GM19035 (cell line): ENCODE data around the gene KAT2B.
A peak's percentile ranks its signal among the peaks of the same experiment; 100 is the strongest.

Source experiments
- ATAC-seq: cut with Tn5 transposase; IDR thresholded peaks from one replicate; pipeline ENCODE4 v1.9.1; 2021; ENCODE audit not compliant: unreplicated experiment

The KAT2B gene

DNA sequence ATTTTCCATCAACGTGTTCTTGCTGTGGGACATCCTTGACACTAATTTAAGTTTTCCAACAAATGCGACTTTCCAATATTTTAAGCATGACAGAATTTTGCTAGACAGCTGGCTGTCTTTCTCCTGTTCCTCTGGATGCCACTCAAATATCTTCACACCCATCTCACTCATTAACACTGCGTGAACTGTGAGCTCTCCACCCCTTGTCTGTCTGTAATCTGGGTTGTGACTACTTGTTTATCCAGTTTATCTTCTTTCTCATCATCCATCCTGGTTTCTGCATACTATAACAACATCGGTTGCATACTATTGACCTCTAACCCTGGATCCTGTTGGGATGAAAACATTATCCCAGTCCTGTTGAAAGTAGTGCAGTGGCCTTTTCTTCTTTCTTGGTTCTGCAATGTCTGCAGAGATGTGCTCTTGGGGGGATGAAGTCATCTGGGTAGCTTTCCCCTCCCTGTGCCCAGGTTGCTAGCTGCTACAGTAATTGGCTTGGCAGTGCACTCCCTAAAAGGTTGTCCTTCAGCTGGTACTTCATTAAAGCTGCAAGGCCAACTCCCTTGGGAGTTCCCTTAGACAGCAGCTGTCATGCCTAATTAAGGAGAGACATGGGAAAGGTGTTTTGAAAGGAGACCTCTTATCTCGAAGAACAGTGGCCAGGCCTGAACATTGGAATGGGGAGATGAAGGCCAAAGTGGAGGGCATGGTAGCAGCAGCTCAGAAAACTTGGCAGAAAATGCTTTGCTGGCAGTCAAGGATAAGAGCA lies 24.7 kb downstream of the KAT2B start:
- no peak for ATAC-seq

DNA sequence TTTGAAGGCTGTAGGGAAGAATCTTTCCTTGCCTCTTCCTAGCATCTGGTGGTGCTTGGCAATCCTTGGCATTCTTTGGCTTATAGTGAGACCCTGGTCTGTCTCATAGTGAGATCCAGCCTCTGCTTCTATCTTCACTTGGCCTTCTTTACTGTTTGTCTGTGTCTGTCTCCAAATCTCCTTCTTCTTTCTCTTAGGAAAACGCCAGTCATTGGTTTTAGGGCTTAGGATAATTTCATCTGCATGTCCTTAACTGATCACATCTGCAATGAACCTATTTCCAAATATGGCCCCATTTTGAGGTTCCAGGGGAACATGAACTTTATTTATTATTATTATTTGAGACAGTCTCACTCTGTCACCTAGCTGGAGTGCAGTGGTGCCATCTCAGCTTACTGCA lies 25.8 kb downstream of the KAT2B start:
- ATAC-seq = no peak

DNA sequence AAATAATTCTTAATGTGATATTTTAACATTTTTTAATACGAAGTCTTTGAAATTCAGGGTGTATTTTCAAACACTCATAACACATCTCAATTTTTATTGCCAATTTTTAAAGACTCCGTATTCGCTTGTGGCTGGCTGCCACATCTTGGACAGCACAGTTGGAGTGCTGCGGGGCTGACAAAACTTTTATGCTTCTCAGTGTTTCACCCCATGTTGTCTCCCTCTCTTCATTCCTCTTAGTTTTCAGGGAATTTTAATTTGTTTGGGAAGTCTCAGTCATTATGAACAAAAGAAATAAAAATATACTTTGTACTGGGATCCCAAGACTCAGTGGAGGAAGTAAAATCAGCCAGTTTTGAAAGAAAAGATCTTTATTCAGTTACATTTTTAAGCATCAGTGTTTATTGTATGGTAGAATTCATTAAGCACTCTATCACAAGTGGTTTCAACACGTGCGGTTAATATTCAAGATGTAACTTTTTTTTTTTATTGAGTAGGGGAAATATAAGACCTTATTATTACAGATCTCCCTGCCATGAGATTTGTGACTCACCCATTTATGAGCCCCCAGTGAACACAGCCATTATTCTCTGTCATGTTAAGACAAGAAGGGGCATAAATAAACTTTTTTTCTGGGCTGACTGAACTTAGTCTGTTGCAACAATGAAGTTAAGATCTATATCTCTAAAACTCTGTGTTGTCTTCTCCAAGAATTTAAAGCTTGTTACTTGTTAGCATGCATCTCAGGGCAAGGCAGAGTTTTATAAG lies 26.8 kb downstream of the KAT2B start:
- ATAC-seq = no peak

DNA sequence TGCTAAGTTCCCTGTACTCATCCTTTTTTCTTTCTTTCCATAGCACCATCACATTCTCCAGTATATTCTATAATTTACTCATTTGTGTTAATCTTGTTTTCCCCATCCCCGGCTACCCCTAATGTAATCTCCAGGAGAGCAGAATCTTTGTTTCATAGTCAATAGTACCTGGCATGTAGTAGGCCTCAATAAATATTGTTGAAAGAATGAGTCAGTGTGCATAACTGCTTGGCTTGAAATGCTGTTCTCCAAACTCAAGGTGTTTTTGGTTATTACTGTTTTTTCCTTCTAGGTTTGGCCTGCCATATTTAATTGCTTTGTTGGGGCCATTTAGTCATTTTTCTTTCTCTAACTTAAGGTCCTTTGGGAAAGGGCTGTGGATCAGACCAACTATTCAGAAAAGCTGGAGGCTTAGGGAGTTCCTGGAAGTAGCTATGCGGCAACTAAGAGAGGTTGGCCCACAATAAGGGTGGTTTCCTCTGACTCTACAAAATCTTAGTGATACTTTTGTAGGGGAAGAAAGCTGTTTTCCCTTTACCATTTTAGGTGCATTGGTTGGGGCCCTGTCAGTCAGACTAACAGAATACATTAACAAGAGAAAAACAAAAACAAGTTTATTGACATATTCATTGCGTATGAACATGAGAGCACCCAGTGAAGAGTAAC lies 28.4 kb downstream of the KAT2B start:
- ATAC-seq = no peak

DNA sequence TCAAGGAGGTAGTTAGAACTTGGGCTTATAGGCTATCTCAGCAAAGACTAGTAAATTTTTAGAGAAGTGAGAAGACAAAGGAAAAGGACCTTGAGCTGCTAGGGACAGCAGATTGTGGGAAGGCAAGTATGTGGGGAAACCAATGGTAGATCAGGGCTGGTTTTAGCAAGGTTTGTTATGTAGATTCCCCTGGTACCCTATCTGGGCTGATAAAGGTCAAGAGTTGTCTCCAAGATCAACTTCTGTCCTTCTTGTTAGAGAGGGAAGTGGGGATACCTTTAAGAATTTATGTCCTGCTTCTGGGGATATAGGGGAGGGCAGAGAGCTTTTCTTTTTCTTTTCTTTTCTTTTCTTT lies 28.9 kb downstream of the KAT2B start:
- ATAC-seq = no peak

DNA sequence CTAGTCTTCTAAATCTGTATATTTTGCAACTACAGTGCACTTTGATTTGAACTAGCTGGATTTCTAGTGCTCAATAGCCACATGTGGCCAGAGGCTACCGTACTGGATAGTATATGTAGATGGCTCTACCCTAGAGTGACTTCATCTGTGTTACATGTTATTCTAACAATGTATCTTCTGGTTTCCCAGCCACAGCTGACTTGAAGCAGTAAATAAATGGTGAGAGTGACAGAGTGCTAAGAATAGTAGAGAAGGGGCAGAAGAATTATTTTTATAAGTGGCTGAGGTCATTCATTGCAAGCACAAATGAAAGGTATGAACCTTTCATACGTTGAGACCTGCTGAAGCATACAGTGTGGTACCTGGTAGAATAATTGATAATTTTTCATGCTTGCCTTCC lies 30.9 kb downstream of the KAT2B start:
- no peak for ATAC-seq

DNA sequence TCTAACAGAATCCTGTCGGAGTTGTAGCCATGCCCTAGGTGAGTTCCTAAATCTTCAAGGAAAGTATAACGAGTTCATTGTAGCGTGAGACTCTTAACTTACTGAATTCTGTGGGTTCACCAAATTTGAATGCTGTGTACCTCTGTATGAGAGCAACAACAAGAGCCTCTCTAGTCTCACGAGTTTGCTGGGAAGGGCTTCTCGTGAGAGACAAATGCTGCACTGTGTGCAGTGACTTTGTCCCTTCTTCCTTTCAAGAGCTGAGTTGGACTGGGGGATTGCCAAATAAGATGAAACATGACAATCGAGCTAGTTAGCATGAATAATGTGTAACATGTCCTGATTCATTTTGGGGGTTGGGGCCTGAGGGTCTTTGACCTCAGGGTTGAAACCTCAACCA lies 32.2 kb downstream of the KAT2B start:
- ATAC-seq = no peak

DNA sequence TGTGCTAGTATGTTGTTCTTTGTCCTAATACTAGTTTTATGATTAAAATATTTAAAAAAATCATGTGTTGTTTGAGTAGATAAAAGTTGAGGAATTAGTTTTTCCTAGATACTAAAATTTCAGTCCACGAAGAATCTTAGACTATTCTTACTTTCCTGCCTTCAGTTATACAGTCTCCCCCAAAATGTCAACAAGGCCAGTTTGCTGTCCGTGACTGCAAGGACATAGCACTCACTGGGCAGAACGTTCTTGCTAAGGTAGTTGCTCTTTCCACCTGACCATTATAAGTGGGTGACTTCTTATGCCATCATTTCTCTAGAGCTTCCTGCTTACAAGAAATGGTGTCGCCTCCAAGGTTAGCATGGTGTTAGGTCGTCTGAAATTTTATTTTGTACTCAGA lies 32.8 kb downstream of the KAT2B start:
- no peak for ATAC-seq

DNA sequence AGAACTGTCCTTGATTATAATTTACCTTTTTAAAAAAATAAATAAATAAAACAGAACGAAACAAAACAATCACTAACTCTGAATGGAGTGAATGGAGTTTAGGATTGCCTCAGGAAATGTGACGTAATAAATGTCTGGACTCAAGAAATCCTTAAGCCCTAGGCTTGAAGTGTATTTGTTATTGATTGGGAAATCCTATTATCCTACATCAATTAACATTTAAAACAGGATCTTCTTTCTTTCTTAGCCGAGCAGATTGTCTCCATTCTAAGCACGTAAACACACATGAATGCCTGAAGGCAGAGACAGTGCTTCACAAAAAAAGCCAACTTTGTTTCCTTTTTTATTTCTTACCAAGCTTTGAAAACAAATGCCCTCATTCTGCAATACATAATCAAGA lies 33.4 kb downstream of the KAT2B start:
- ATAC-seq = no peak

DNA sequence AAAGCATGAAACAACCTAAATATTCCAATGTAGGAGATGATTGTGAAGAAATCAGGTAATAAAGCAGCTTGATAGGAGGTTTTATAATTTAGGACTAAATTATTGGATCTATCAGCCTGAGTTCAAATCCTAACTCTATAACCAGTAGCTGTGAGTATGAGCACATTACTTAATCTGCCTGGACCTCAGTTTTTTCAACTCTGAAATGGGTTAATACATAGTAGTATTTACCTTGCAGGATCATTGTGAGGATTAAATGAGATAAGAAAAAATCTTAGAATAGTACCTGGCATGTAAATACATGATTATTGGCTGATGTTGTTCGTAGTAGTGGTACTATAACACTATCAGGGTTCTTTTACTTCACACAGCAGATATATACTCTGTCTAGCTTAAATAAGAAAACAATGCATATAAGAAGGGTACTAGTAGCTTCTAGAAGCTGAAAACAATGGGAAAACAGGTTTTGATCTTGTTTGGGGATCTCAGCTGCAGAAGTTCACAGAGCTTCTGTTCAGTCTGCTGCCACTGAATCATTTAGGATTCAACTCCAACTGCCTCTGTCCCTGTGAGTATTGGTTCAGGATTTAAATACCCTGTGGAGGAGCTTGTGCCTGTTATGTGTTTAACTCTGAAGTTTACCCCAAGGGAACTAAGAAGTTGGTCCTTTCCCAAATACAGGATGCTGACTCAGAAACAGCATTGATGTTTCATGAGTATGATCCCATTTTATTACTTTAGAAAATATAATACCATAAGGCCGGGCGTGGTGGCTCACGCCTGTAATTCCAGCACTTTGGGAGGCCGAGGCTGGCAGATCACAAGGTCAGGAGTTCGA lies 34.2 kb downstream of the KAT2B start:
- ATAC-seq = no peak

DNA sequence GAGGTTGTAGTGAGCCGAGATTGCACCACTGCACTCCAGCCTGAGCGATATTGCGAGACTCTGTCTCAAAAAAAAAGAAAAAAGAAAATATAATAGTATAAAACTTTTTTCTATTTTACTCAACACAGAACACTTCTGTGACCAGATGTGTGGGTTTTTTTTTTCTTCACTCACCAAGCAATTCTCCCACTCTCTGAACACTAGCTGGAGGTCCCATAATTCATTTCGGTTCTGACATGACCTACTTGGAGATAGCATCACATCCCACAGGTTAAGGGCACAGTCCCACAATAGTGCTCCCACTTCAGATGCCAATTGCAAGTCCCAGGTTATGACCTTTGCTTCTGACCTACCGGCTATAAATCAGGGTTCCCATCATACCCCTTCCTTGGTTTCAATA lies 35.0 kb downstream of the KAT2B start:
- ATAC-seq = no peak

DNA sequence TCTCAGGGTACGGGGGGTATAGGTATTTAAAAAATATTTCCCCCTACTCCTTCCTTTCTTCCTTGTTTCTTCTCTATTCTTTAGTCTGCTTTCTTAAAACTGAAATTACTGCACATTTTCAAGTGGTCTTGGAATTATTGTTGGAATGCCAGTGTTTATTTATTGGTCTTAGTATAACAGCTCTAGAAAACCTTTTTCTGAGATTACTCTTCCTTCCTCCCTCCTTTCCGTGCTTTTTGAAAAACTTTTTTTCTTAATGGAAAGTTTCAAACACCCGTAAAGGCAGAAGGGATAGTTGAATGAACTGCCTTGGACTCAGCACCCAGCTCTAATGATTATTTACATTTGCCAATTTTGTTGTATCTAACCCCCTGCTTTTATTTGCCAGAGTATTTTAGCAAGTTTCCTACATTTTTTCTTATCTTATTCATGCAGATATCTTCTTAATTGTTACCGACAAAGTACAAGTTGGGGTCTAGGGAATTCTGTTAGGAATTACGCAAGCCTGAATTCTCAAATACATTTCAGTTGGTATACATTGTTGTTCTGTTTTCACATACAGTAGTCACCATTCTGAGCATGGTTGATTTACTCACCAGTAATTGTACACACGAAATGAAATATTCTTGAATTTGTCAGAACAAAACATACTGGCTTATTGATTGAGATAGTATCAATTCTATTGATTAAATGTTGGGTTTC lies 36.2 kb downstream of the KAT2B start:
- ATAC-seq = no peak

DNA sequence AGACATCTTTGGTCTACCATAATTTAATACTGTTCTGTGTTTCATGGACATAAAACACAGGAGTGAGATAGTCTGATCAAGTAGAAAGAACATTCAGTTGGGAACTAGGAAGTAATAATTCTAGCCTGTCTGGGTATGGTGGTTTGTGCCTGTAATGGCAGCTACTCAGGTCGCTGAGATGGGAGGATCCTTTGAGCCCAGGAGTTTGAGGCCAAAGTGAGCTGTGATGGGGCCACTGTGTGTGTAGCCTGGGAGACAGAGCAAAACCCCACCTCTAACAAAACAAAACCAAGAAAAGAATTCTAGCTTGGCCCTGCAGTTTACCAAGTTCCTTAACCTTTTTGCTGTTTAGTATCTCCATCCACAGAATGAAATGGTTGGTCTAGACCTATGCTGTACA lies 36.8 kb downstream of the KAT2B start:
- ATAC-seq = no peak

DNA sequence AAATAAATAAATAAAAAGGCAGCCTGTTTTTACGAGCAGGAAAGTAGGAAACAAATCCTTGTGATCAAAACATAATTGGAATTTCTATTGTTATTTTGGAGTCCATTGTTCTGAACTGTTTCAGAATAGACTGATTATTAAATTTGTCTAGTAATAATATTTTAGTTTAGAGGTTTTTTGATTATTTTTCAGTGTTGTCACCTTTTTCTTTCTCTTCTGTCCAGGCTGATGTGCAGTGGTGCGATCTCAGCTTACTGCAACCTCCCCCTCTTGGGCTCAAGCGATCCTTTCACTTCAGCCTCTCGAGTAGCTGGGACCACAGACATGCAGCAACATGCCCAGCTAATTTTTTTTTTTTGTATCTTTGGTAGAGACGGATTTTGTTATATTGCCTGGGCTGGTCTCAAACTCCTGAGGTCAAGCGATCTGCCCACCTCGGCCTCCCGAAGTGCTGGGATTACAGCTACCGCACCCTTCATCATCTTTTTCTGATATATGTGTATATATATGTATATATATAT lies 38.0 kb downstream of the KAT2B start:
- ATAC-seq = no peak

DNA sequence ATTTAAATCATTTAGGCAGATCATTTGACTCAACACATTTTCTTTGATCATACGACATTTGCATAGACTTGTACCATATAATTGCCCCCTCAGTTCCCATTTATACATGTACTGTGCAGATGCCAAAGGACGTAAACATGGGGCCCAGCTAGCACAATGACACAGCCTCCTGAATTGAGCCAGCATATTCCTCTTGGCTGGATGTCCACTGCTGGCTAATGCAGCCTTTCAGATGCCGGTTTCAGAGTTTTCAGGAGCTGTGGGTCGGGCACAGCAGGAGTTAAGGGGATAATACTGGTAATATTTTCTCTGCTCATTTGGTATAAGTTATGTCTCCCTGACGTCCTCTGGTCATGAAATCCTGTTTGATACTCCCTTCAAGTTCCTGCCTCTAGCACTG lies 39.4 kb downstream of the KAT2B start:
- ATAC-seq = no peak

DNA sequence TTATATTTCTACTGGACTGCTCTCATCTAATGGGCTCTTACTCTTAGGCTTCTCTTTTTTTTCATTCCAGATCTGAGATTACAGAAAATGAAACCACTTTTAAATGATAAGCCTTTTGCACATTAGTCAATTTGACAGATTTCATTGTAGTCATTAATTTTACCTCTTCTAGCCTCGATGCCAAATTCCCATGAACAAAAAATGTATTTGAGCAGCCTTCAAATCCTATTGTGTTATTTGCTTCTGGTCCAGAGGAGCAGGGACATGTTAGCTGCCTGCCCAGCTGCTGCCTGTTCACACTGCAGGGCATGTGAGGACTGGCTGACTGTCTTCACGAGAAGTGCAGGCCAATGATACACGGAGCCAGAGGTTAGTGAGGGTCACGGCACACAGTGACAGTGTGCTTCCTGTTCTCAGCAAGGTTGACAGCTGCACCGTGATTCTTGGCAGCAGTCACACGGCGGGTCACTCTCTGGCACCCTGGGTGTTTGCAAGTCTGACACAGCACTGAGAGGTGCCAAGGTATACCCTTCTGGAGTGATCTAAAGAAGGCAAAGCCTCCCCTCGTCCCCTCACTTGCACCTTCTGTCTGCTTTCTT lies 40.8 kb downstream of the KAT2B start:
- ATAC-seq = peak; percentile 64

DNA sequence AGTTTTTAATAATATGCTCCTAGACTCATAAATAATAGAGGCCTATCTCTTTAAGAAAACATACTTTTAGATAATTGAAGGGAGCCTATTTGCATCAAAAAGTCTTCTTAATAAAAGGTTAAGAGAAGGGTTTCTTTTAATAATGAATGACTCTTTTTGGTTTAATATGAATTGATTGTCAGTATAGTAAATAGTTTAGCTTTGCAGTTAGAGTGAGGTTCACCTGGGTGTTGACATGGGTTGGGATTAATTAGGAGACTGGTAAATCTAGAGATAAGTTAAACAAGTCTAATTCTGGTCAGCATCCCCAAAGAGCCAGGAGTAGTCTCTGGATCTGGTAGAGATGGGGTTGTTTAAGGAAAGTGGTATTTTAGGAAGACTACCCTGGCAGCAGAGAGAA lies 43.0 kb downstream of the KAT2B start:
- ATAC-seq = no peak

DNA sequence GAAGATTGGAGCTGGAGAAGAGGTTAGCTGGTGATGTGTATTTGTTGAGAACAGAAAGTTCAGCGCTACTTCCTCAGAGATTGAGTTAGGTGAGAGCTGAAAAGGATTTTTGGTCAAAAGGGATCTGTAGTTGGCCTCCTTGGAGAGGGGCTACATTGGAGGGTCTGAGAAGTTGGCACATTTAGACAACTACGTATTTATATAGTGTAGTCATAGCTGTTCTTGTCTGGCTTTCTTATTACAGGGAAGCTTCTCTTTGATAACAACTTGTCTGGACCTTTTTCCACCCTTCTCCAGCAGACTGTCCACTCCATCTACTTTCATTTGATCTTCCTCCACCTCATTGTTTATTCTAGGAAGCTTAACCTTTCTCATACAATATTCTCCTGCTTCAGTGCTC lies 43.7 kb downstream of the KAT2B start:
- ATAC-seq = no peak

DNA sequence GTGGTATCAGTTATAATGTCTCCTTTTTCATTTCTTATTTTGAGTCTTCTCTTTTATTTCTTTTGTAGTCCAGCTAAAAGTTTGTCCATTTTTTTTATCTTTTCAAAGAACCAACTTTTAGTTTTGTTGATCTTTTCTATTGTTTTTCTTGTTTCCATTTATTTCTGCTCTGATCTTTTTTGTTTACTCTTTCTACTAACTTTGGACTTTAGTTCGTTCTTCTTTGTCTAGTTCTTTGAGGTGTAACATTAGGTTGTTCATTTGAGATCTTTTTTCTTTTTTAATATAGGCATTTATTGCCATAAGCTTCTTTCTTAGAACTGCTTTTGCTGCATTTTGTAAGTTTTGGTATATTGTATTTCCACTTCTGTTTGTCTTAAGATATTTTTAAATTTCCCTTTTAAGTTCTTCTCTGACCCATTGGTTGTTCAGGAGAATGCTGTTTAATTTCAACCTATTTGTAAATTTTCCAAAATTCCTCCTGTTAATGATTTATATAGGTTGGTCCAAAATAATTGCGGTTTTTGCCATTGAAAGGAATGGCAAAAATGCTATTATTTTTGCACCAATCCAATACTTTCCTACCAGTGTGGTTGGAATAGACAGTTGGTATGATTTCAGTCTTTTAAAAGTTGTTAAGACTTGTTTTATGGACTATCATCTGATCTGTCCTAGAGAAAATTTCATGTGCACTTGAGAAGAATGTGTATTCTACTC lies 51.2 kb downstream of the KAT2B start:
- no peak for ATAC-seq
